ENCODE data around the gene KLF4.

GRCh38 chr9:107502464-107502863 lies 12.9 kb upstream of the KLF4 start:
- TF ChIP-seq CTCF (IDR thresholded peaks at IDR 0.05): no peak
- no peak for TF ChIP-seq MEF2A (IDR thresholded peaks at IDR 0.05; ENCODE audit: borderline replicate concordance, low read depth)
- no peak for TF ChIP-seq YY1 (IDR thresholded peaks at IDR 0.05; ENCODE audit: low read depth)
- TF ChIP-seq TEAD4 (IDR thresholded peaks at IDR 0.05; ENCODE audit: borderline replicate concordance, insufficient read depth): no peak
- TF ChIP-seq USF1 (IDR thresholded peaks at IDR 0.05; ENCODE audit: borderline replicate concordance, low read depth): no peak
- TF ChIP-seq ZBTB33 (IDR thresholded peaks at IDR 0.05; ENCODE audit: borderline replicate concordance, low read depth): no peak
